ENCODE results near the gene SNRNP27.

SNRNP27 gene

DNA sequence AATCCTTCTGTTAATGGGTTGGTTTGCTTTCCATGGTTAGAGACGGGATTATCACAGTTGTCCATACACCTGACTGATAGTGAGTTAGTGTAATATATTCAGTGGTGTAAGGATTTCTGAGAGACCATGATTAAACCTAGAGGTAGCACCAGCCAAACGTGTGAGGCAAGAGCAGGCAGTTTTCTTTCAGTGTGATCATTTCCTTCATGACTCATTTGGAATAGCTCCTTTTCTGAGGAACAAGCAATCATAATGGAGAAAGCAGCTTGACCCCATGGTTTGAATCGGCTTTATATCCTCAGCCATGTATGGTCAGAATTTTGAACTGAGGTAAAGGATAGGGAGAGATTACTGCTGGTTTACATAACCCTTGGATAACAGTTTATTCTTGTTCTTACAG is 24.1 kb downstream of the SNRNP27 start:
- DNase-seq = no peak

DNA sequence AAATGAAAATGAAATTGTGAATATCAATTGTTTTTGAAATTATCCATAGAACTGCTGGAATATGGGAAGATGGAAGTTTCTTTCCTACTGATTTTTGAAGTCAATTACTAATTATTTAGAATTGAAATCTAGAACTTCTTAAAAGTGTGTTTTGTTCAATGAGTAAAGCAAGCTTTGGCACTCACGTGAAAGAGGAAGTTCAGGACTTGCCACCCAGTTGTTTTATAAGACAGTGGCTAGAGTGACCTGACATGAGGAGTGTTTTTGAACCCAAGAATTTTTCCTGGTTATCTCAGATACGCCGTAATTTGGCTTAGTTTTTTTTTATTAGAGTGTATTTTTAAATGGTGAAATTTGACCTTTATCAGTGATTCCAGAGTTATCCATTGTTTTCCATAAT is 24.6 kb downstream of the SNRNP27 start:
- no peak for DNase-seq

DNA sequence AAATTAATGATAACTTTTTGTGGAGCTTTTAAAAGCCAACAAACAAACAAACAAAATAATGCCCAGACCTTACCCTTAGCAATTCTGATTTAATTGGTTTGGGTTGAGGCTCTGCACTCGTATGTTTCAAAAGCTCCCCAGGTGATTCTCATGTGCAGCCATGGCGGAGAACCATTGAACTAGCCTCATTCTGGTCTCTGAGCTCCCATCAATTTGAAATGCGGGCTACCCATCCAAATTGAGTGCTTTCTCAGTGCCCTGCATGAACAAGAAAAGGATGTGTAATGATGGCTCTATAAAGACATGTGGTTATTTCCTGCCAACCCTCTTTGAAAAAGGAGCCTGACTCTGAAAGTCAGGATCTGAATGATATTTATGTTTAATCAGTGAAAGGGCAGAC is 29.4 kb downstream of the SNRNP27 start:
- DNase-seq = no peak

DNA sequence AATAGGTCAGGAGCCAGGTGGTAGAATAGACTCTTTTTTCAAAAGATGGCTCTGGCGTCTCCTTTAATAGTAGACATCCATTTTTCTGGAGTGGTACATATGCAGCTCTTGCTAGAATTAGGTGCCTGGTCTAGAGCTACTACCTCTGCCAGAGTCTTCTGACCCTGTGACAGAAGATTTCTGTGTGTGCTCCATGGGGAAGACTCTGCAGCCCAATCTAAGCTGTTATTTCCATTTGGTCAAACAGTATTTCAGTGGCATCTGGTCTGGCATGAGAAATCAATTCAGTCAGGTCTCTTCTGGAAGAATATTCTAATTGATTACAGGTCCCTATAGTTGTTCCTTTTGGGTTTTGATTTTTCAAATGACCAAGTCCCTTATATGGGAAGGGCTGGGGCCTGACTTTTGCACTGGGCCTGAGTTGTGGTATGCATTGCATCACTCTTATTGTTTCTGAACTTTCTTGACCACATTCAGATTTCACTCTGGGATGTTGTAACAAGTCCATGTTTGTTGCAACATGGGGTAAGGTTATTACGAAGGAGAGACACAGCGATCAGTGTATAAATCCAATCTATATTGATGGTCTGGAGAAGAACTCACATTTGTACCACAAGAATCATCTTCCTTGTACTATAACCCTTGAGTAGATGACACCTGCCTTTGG is 33.2 kb downstream of the SNRNP27 start:
- DNase-seq = no peak

DNA sequence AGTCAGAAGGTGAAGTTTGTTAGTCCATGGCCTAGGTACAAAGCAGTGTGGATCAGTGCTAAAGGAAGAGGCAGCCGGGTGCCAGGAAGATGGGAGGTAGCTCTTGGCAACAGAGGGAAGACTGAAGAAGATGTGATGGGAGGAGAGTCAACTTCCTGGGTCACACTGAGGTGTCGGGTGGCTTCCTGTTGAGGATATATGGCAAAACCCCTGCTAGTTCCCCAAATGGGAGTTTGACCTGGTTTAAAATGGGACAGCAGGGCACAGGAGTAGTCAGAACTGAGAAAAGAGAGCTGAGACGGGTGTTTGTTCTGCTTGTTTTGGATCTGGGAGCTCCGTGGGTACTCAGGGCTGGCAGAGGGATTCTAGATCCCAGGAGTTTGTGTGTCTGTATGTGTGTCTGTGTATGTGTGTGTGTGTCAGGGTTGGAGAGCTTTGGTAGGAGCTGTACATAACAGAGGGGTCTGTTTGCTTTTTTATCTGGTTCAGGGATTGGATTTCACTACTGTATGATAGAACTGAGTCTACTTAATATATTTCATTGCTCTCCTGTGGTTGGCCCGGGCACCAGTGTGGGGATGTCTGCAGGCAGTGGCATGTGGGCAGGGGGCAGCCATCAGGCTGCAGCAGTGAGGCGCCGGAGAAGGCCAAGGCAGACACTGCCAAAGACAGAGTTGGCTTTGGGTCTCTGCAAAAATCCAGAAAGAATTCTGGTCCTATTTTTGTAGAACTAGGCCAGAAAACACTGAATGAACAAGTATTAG is 38.3 kb downstream of the SNRNP27 start:
- DNase-seq = no peak

DNA sequence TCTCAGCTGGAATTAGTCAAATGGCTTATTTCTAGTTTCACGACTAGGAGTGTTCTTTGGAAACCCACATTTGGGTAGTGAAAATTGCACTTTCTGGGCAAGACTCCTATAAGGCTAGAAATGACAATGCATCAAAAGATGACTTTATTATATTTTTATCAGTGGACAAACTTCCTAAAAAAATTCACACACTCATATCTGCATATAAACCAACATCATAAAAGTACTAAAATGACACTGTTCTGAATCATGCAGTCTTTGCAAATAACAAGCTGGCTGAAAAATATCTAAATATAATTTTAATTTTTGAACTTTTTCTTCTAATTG is 38.8 kb downstream of the SNRNP27 start:
- no peak for DNase-seq

DNA sequence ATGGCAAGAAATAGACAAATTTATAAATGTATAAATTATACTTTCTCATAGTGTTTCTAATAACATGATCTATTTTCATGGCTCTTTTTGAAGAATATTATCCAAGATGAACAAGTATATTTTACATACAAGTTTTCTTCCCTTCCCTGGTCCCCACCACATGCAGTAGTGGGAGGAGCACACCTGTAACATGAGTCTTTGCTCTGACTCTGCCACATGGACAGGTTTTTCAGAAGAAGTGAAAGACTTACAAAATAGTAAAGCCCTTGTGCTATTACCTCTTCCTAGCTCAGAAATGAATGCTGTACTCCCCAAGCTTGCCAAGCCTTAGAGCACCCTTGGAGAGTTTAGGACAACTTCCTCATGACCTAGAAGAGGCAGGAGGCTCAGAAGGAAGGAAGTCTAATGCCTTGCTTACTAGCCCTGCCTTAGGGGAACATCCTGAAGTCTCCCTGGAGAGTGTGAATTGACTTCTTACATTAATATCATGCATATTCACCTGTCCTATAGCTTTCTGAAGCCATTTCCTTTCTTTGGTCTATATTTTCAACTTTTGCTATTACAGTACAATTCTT is 39.6 kb downstream of the SNRNP27 start:
- no peak for DNase-seq

DNA sequence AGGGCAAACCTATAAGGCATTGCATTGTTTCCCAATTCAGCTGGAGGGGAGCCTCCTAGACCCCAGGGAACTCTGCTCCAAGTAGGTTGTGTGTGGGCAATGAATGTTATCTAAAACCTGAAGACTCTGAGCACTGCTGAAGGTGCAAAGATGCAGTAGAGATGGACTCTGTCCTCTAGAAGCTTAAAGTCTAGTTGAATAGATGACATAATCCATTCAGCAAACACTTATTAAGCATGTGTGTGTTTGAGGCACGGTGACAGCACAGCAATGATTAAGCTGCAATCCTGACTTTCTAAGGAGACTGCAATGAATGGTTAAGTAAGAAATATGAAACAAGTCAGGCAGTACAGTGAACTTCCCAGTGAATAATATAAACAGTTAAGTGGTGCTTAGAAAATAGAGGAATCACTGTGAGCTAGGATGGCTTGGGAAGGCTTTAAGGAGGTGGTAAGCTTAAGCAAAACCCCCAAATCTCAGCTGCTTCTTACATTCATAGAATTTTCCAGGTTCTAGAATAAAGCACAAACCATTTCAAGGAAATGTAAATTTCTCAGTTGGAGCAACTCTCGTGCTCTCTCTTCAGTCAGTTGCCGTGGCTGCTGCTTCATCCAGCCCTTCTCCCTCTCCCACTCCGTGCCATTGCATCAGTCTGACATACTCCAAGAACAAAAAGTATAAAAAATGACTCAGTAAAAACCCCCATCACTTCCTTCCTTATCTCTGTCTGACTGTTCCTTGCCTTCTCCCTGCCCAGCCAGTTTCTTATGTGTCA is 40.3 kb downstream of the SNRNP27 start:
- DNase-seq = no peak

DNA sequence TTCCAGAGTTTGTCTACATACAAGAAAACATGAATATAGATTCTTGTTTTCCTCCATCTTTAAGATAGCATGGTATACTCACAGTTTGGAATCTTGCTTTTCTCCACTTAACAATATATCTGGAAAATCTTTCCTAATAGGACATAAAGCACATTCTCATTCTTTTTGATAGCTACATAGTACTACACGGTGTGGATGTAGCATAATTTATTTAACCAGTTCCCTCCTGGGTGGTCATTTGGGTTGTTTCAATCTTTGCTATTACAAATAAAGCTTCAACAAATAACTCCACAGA is 40.8 kb downstream of the SNRNP27 start:
- DNase-seq = no peak

DNA sequence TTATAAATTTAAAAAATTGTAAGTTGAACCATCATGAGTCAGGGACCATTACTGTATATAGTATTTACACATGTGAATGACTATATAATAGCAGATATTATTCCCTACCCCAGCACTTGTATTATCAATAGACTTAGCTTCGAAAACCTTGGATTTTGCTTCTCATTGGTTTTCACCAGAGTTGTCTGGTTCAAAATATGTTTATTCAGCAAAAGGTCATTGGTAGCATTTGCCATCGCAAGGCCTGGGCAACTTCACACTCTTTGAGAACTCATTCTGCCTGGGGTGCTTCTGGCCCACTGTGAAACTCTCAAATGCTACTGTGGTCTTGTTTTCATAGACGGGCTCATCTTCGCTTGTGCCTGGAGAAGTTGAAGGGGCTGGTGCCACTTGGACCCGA is 41.3 kb downstream of the SNRNP27 start:
- no peak for DNase-seq

DNA sequence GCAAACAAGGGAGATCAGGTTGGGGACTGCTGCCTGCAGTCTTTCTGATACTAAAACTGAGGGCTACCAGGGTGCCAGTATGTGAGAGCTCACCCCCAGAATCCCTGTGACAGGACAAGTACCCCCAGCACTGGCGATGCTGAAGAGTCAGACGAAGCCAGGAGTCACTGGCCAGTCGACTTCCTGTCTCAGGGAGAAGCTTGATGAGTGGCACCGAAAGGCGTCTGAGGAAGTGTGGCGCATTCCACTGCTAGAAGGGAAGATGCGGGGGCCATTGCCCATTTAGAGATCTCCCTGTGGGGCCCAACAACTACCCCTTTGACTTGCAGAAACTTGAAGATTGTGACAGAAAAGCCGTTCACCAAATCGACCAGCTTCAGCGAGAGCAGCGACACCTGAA is 43.1 kb downstream of the SNRNP27 start:
- DNase-seq = no peak

DNA sequence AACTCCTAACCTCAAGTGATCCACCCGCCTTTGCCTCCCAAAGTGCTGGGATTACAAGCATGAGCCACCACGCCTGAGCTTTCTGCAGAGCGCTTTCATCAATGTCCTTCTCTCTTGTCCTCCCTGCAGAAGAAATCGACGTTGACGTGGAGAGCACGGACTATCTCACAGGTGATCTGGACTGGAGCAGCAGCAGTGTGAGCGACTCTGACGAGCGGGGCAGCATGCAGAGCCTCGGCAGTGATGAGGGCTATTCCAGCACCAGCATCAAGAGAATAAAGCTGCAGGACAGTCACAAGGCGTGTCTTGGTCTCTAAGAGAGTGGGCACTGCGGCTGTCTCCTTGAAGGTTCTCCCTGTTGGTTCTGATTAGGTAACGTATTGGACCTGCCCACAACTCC is 44.2 kb downstream of the SNRNP27 start:
- no peak for DNase-seq

DNA sequence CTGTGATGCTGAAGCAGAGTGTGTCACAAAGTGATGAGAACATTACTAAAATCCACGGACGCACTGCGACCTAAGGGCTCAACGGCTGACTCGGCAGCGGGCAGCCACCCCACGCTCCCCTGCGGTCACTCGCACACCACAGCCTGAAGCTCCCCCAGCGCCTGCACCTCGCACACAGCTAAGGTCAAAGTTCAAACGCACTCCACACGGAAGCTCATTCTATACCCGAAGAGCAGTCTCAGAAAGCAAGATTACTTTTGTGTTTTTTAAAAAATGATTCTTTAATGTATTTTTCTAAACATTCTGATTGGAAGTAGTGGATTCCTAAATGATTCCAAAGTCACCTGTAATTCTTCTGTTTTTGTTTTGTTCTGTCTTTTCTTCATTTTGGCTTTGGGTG is 46.0 kb downstream of the SNRNP27 start:
- no peak for DNase-seq

DNA sequence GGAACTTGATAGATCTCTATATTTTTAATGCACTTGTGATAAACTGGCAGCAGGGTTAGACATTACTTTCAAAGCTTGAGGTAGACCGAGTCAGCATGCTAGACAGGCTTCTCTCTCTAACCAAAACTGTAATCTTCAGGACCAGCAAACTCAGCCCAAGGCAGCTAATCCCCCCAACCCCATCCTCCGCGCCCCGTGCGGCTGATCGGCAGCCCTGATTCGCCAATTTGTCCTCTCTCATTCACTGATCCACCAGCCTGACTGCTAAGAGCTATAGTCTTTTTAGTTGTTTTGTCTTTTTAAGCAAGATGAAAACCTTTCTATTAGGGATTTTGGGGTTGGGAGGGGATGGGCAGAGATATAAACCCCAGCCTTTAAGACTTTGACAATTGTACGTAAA is 46.9 kb downstream of the SNRNP27 start:
- DNase-seq = no peak

DNA sequence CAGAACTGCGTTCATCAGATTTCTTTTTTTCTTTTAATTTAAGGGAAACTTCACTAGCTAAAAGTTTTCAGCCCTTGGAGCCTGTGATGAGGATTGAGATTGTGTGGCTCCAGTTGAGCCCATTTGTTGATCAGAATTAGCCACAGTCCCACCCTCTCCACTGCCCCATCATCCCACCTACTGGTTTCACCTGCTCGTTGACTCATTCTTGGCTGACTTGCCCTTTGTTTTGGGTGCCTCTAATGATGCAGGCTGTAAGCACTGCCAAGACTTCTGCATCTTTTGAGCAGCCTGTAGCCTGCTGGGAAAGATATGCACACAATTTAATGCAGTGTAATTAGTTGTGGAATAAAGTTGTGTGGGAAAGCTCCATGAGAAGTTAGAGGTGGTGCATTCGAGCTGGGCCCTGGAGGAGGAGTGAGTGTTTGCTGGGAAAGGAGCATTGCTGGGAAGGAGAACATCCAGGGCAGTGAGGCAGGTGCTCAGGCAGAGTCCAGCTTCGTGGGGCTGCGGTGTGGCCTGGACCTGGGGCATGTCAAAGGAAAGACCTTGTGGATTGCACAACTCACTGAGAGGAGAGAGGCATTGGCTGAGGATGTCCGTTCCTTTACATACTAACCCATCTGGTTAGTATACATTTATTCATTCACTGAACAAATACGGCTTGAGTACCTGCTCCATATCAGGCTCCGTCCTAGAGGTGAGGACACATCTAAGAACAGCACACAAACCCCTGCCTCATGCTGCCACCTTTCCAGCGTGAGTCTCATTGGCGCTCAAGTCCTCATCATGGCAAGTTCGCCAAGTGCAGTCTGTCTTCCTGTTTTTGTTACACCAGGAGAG is 49.5 kb downstream of the SNRNP27 start:
- DNase-seq = no peak

DNA sequence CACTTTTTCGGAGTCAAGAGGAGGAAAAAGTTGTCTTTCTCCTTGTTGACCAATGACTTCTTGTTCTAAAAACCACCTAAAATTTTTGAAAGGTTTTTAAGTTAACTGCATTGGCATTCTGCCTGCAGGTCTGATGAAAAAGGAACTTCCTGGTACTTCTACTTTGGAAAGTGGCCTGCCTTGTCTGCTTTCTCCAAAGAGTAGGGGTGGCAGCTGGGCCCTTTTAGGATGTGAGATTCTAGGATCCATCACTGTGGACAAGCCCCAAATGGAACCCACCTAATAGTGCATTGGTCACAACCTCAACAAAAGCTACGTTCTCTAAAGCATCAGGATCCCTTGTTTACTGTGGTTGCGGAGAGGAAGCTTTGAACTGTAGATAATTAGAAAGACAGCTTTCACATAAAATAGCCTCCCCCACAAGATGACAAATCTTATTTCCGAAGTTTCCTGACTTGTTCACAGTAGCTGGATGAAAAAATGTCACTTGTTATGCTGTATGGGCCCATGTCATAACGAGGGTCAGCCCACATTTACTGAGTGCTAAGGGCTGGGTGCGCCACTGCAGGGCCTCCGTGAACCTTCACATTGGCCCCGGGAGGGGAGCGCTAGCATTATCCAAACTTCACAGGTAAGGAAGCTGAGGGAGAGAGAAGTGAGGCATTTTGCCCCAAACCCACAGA is 50.2 kb downstream of the SNRNP27 start:
- no peak for DNase-seq

DNA sequence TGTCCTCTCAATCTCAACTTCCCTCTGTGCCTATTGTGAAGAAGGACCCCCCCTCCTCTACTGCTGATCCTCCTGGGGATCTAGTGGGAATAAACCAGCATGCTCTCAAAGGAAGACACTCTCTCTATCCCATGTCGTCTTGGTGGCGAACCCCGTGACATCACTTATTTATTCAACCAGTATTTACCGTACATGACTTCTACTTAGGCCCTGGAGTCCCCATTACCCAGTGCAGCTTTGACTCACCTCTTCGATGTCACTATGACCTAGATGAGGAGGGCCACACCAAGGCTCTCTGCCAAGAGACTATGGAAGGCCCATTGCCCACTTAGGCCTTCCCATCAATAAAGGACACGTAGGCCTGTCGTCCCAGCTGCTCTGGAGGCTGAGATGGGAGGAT is 51.0 kb downstream of the SNRNP27 start:
- no peak for DNase-seq

DNA sequence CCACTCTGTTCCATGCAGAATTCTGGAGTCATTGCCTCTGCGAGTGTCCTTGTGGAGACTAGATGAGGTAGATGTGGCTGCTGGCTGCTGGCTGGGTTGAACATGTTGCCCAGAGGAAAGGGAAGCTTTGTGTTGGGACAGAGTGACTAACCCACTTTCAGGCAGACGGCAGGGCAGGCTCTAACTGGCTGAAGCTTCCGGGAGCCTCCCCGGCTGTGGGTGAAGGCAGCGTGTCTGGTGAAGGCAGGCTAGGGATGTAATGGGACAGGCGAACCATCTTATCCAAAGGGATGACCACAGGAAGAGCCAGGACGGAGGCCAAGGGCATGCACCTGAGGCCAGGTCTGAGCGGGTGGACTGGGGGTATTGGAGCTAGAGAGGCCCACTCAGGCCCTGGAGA is 51.7 kb downstream of the SNRNP27 start:
- no peak for DNase-seq

DNA sequence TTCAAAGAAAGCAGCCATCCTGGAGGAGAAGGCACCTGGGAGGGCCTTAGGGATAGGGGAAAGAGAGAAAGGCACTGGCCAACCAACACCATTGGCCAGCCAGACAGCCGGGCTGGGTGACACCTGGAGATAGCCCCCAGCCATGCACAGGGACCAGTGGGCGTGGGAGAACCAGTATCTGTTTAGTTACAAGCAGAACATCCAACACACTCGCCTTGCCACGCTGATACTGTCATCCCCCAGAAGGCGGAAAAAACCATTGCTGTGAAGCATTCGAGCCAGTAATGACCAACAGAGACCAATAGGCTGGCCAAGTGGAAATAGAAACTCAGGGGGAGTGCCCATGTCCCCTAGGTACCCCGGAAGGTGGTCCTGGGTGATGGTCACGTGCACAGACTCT is 52.2 kb downstream of the SNRNP27 start:
- DNase-seq = no peak

DNA sequence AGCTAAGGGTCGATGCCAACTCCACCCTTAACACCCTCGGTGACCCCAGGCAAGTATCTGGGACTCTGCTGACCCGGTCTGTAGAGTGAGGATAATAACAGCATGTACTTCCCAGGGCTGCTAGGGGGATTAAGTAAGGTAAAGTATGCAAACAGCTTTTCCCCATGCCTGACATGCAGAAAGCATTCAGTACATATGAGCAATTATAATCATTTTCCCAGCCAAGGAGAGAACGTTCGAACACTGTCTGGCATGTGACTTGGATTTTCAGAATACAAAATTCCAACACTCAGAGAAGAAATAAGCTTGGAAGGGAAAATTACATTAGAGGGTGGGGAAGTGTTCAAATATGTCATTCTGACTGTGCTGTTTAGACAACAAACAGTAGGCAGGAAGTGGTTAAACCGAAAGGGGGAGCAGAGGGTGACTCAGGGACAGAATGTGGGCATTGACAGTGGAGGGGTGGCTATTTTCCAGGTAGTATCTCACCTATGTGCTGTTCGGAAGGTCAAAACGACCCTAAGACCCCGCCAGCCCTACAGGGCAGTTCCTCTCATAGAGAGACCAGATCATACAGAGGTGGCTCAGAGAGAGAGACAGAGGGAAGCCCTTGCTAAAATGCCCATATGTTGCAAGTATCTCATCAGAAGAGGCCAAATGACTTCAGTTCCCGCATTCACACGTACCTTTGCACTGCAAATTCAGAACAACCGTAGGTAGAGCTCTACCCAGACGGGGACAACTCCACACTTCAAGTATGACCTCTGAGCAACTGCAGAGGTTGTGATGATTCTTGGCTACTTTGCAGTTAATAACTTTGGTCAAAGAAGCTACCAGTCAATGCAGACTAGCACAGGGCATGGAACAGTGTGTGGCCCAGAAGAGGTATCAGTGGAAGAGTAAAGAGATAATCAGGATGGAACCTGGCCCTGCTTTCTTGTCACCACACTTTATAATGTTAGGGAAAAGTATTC is 52.9 kb downstream of the SNRNP27 start:
- DNase-seq = no peak

DNA sequence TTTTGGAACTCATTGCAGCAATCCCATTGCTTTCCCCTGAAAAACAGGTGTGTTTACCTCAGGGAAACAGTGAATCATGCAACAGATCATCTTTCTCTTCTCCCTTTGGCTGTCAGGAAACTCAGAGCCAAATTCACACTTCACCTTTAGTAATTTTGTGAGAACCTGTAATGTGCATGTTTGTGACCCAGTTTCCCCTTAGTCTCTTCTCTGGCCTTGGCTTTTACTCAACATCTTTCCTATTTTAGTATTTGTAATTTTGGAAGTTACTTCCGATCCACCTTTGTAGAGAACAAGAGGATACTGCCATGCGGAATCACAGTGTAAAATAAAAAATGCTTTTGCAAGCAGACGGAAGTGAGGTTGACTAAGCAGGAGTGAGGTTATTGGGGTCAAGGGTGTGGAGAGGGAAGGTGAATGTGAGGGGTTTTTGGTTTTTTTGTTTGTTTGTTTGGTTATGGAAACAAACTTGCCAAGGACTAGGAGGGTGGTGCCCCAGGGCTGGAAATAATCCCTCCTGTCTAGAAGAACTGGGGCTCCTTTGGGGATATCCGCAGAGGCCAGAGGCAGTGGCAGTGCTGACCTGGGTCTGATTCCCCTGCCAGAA is 53.7 kb downstream of the SNRNP27 start:
- no peak for DNase-seq

All from NCI-H526 treated with DMSO at 0.1 percent for 48 hours (cell line).